ENCODE measurements around the gene DEUP1. TPM values are rescaled to one million over a fixed set of nuclear protein-coding genes. Genes with fewer than 3 reads are reported as not detected.

Gene DEUP1
- total and polyA plus RNA-seq, 9 of the 15 experiments (the other 6 are each of a cell fraction or from before 2014, with no cell fraction given): 1.4 to 10.9 (median 9.3) TPM

DNA sequence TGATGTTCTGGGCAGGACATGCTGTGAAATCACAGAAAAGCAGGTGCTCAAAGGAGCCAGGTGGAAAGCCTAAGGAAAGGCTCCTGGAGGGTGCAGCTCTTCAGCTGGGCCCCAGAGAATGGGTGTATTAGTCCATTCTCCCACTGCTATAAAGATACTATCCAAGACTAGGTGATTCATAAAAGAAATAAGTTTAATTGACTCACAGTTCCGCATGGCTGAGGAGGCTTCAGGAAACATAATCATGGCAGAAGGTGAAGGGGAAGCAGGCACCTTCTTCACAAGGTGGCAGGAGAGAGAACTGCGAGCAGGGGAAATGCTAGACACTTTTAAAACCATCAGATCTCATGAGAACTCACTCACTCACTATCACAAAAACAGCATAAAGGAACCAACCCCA, 43.1 kb upstream of the DEUP1 start:
- Histone ChIP-seq H3K9me3 (replicated peaks; ENCODE audit: control insufficient read depth, insufficient read depth, low read depth, low read length) (no peaks in the 10 kb centered on the region), H3K4me2 (ENCODE audit: insufficient read depth, low read length) (no peak overlapping the region), H3K4me1 (replicated peaks in 1 of 2; ENCODE audit: control insufficient read depth in 2 of 2, insufficient read depth in 2 of 2, low read length in 2 of 2) (no peaks in the 10 kb centered on the region), H3K36me3 (ENCODE audit: control insufficient read depth, insufficient read depth, low read length) (no peaks in the 10 kb centered on the region), H3K9ac (ENCODE audit: insufficient read depth in 1 of 2, low read depth in 2 of 2, low read length in 2 of 2) (no peak overlapping the region), H3K9me1 (ENCODE audit: control insufficient read depth, insufficient read depth, low read length) (no peaks in the 10 kb centered on the region), H2AFZ (ENCODE audit: low read depth, low read length) (no peak overlapping the region), H3K27ac (ENCODE audit: extremely low read depth, low read depth, low read length) (no peak overlapping the region), H3K27me3 (ENCODE audit: control insufficient read depth in 2 of 2, insufficient read depth in 2 of 2, low read length in 2 of 2) (0 out of 5 replicates have a peak, but pooled peaks cover 0 to 6% of the 10 kb centered on the region in 2 experiments), H4K20me1 (replicated peaks; ENCODE audit: control insufficient read depth, insufficient read depth, low read length) (no peaks in the 10 kb centered on the region), H3K4me3 (no peak overlapping the region), H3K79me2 (ENCODE audit: control insufficient read depth, insufficient read depth, low read length) (no peaks in the 10 kb centered on the region)
- no TSS peak for BruUV-seq (replicated peaks)
- ChIA-PET CTCF (ENCODE audit: low intra/inter-chr PET ratio) (no interaction called here), POLR2A (no interaction called here)
- in situ Hi-C loops (cut with MboI) (no loop called here), intact Hi-C loops (cut with micrococcal nuclease) (no loop called here)
- FAIRE-seq (no peak), DNase-seq (ENCODE audit: extremely low read depth in 1 of 4, low spot score in 3 of 4) (no peak), ATAC-seq (no peak)
- 0% methylated on average over 2 of the region's 2 CpGs for WGBS (ENCODE audit: insufficient coverage, low coverage, missing lambda C conversion rate)
- TF ChIP-seq SRF (CRISPR knock-in tag; IDR thresholded peaks at IDR 0.05): no peak
- TF ChIP-seq PTBP1 (IDR thresholded peaks at IDR 0.05; ENCODE audit: low read depth, low read length): no peak
- TF ChIP-seq MCM5 (IDR thresholded peaks at IDR 0.05; ENCODE audit: low read depth): no peak
- TF ChIP-seq CBX2 (IDR thresholded peaks at IDR 0.05; ENCODE audit: insufficient read depth, low read length, poor library complexity, severe bottlenecking): no peak
- TF ChIP-seq, protein P1, sequence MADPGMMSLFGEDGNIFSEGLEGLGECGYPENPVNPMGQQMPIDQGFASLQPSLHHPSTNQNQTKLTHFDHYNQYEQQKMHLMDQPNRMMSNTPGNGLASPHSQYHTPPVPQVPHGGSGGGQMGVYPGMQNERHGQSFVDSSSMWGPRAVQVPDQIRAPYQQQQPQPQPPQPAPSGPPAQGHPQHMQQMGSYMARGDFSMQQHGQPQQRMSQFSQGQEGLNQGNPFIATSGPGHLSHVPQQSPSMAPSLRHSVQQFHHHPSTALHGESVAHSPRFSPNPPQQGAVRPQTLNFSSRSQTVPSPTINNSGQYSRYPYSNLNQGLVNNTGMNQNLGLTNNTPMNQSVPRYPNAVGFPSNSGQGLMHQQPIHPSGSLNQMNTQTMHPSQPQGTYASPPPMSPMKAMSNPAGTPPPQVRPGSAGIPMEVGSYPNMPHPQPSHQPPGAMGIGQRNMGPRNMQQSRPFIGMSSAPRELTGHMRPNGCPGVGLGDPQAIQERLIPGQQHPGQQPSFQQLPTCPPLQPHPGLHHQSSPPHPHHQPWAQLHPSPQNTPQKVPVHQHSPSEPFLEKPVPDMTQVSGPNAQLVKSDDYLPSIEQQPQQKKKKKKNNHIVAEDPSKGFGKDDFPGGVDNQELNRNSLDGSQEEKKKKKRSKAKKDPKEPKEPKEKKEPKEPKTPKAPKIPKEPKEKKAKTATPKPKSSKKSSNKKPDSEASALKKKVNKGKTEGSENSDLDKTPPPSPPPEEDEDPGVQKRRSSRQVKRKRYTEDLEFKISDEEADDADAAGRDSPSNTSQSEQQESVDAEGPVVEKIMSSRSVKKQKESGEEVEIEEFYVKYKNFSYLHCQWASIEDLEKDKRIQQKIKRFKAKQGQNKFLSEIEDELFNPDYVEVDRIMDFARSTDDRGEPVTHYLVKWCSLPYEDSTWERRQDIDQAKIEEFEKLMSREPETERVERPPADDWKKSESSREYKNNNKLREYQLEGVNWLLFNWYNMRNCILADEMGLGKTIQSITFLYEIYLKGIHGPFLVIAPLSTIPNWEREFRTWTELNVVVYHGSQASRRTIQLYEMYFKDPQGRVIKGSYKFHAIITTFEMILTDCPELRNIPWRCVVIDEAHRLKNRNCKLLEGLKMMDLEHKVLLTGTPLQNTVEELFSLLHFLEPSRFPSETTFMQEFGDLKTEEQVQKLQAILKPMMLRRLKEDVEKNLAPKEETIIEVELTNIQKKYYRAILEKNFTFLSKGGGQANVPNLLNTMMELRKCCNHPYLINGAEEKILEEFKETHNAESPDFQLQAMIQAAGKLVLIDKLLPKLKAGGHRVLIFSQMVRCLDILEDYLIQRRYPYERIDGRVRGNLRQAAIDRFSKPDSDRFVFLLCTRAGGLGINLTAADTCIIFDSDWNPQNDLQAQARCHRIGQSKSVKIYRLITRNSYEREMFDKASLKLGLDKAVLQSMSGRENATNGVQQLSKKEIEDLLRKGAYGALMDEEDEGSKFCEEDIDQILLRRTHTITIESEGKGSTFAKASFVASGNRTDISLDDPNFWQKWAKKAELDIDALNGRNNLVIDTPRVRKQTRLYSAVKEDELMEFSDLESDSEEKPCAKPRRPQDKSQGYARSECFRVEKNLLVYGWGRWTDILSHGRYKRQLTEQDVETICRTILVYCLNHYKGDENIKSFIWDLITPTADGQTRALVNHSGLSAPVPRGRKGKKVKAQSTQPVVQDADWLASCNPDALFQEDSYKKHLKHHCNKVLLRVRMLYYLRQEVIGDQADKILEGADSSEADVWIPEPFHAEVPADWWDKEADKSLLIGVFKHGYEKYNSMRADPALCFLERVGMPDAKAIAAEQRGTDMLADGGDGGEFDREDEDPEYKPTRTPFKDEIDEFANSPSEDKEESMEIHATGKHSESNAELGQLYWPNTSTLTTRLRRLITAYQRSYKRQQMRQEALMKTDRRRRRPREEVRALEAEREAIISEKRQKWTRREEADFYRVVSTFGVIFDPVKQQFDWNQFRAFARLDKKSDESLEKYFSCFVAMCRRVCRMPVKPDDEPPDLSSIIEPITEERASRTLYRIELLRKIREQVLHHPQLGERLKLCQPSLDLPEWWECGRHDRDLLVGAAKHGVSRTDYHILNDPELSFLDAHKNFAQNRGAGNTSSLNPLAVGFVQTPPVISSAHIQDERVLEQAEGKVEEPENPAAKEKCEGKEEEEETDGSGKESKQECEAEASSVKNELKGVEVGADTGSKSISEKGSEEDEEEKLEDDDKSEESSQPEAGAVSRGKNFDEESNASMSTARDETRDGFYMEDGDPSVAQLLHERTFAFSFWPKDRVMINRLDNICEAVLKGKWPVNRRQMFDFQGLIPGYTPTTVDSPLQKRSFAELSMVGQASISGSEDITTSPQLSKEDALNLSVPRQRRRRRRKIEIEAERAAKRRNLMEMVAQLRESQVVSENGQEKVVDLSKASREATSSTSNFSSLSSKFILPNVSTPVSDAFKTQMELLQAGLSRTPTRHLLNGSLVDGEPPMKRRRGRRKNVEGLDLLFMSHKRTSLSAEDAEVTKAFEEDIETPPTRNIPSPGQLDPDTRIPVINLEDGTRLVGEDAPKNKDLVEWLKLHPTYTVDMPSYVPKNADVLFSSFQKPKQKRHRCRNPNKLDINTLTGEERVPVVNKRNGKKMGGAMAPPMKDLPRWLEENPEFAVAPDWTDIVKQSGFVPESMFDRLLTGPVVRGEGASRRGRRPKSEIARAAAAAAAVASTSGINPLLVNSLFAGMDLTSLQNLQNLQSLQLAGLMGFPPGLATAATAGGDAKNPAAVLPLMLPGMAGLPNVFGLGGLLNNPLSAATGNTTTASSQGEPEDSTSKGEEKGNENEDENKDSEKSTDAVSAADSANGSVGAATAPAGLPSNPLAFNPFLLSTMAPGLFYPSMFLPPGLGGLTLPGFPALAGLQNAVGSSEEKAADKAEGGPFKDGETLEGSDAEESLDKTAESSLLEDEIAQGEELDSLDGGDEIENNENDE (IDR thresholded peaks at IDR 0.05; ENCODE audit: low read depth, low read length): no peak
- TF ChIP-seq, protein P2, sequence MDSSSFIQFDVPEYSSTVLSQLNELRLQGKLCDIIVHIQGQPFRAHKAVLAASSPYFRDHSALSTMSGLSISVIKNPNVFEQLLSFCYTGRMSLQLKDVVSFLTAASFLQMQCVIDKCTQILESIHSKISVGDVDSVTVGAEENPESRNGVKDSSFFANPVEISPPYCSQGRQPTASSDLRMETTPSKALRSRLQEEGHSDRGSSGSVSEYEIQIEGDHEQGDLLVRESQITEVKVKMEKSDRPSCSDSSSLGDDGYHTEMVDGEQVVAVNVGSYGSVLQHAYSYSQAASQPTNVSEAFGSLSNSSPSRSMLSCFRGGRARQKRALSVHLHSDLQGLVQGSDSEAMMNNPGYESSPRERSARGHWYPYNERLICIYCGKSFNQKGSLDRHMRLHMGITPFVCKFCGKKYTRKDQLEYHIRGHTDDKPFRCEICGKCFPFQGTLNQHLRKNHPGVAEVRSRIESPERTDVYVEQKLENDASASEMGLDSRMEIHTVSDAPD (CRISPR knock-in tag; IDR thresholded peaks at IDR 0.05): no peak
- TF ChIP-seq ZNF589 (CRISPR knock-in tag; IDR thresholded peaks at IDR 0.05; ENCODE audit: low read depth): no peak
- no peak for TF ChIP-seq CHD2 (IDR thresholded peaks at IDR 0.05; ENCODE audit: low read depth, low read length)
- TF ChIP-seq TBP (optimal IDR thresholded peaks at IDR 0.05; ENCODE audit: low read depth, low read length): no peak
